ENCODE measurements around the gene CLDN11.

GRCh38 chr3:170417090-170417489, 1.6 kb upstream of the CLDN11 start:
- TF ChIP-seq CTCF (conservative IDR thresholded peaks at IDR 0.05; ENCODE audit: low read length) (no peak), EZH2phosphoT487 (IDR thresholded peaks at IDR 0.05; ENCODE audit: borderline replicate concordance, low read depth, low read length) (no peak)

Measured in OCI-LY7 (cell line).